GM18951 (cell line): ENCODE results near the gene PIP4P1.
"Not testable (repeated sequence)": the region's sequence is repeated elsewhere in the genome, so short reads cannot be mapped to it uniquely, and the experiment has no call there.

Experiments used
- POLR2A ChIP-seq: IDR thresholded peaks from 4 replicates; pipeline ENCODE4 v1.6.1; 2011; ENCODE audit warnings: mild to moderate bottlenecking; ENCODE audit not compliant: insufficient read length, insufficient read depth; ENCODE audit errors: extremely low read depth
- in situ Hi-C: fragments of 300-500 bp; cut with MboI; formaldehyde crosslinking; loops from one replicate; pipeline ENCODE4 v1.12.0; 2022; ENCODE audit warnings: low sequenced_read_pairs, mixed read lengths, inconsistent platforms; ENCODE audit not compliant: unreplicated experiment

PIP4P1 gene

DNA sequence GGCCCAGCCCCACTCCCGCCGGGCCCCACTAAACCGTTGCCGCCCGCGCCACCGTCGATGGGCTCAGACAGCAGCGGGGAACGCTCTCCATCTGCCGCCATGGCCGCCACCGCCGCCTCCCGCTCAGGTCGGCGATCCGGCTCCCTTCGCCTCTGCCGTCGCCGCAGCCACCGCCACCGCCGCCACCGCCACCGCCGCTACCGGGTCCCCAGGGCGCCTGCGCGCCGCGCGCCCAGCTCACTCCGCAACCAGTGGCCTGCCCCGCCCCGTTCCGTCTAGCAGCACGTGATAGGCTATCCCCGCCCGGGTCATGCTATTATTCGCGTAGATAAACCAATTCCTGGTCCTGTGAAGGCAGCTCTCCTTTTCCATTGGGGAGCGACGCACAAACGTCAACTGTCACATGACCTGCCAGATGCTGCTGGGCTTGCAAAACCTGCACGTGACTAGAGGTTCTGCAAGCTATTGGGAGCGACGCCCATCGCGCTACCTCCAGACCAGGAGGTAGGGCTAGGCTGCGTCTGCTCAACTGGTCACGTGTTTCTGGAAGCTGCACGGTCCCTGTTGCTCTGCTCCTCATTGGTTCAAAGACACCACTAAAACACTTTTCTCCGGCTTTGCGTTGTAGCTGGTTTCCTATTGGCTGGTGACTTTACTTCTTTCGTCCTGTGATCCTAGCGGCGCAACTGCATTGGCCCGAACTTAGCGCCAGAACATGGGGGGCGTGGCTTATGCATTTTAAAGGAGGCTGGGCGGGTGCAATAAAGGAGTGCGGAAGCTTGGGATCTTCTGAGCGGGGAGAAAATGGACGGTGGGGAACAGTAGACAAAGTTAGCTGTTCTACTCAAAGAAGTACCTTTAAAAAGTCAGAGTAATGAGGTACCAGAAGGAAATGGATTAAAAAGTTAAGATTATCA is at the start of gene PIP4P1:
Gene PIP4P1 (minus strand): TSS at position 210 of the 917 bp plus-strand sequence. CDS start 109 bp downstream, at position 101.
- TF ChIP-seq POLR2A: peak; percentile 80
- in situ Hi-C loops: no loop called here

DNA sequence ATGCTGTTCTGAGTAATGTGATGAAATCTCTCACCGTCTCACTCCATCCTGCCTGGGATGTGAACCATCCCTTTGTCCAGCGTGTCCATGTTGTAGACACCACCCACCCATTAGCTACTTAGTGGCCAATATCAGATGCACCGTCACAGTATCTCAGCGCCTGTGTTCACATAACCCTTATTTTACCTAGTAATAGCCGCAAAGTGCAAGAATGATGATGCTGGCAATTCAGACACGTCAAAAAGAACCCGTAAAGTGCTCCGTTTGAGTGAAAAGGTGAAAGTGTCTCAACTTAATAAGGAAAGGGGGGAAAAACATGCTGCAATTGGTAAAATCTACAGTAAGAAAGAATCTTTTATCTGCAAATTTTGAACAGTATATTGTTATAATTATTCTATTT is 47.1 kb upstream of the PIP4P1 start:
- in situ Hi-C loops: no loop called here
- no peak for TF ChIP-seq POLR2A

DNA sequence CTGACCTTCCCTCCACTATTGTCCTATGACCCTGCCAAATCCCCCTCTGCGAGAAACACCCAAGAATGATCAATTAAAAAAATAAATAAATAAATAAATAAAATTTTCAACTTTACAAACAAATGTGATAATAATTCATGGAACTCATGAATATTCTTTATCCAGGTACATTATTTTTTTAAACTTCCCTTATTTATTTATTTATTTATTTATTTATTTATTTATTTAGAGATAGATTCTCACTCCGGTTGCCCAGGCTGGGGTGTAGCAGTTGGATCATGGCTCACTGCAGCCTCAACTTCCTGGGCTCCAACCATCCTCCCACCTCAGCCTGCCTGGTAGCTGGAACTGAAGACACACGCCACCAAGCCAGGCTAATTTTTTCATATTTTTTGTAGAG is 46.3 kb upstream of the PIP4P1 start:
- in situ Hi-C loops: not testable (repeated sequence)

DNA sequence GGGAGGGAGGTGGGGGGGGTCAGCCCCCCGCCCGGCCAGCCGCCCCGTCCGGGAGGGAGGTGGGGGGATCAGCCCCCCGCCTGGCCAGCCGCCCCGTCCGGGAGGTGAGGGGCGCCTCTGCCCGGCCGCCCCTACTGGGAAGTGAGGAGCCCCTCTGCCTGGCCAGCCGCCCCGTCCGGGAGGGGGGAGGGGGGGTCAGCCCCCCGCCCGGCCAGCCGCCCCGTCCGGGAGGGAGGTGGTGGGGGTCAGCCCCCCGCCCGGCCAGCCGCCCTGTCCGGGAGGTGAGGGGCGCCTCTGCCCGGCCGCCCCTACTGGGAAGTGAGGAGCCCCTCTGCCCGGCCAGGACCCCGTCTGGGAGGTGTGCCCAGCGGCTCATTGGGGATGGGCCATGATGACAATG is 45.5 kb upstream of the PIP4P1 start:
- in situ Hi-C loops: not testable (repeated sequence)

- in situ Hi-C loops: not testable (repeated sequence)
Measured at GRCh38 chr14:20506276-20506675, 45.0 kb upstream of the PIP4P1 start.

- TF ChIP-seq POLR2A: no peak
- in situ Hi-C loops: no loop called here
Measured at GRCh38 chr14:20503898-20504297, 42.7 kb upstream of the PIP4P1 start.

DNA sequence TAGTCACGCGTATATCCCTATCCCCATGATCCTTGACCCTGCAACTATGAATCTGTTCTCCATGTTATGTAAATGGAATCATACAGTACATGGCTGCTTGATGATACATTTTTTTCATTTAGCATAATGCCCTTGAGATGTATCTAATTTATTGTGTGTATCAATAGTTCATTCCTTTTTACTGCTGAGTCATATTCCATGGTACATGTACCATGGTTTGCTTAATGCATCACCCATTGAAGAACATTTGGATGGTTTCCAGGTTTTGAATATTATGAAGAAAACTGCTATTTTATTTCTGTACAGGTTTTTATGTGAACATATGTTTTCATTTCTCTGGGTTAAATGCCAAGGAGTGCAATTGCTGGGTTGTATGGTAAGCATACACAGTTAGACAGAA is 40.1 kb upstream of the PIP4P1 start:
- in situ Hi-C loops: no loop called here
- TF ChIP-seq POLR2A: no peak

- in situ Hi-C loops: no loop called here
- TF ChIP-seq POLR2A: no peak
Measured at GRCh38 chr14:20499881-20500280, 38.6 kb upstream of the PIP4P1 start.

DNA sequence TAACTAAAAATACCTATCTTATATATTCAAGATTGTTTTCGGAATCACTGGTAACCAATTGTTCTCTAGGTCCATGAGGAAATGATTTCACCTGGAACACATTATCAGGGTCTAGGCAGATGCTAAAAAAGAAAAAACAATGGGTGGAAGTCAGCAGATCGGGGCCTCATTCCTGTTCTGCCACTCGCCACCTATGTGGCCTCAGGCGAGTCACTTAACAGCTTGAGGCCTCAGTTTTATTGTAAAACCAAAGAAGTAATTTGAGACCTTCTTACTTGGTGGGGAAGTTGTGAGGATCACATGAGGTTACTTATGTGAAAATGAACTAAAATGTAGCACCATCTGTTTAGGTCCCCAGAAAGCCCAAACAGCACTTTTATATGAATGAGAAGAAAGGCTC is 37.9 kb upstream of the PIP4P1 start:
- TF ChIP-seq POLR2A: no peak

GRCh38 chr14:20498622-20499021 is 37.4 kb upstream of the PIP4P1 start:
- in situ Hi-C loops: no loop called here
- no peak for TF ChIP-seq POLR2A

More for the DNA sequence above, 37.9 kb upstream of the PIP4P1 start:
- in situ Hi-C loops: no loop called here

- in situ Hi-C loops: no loop called here
- TF ChIP-seq POLR2A: no peak
Measured at GRCh38 chr14:20494935-20495766, 33.9 kb upstream of the PIP4P1 start.

DNA sequence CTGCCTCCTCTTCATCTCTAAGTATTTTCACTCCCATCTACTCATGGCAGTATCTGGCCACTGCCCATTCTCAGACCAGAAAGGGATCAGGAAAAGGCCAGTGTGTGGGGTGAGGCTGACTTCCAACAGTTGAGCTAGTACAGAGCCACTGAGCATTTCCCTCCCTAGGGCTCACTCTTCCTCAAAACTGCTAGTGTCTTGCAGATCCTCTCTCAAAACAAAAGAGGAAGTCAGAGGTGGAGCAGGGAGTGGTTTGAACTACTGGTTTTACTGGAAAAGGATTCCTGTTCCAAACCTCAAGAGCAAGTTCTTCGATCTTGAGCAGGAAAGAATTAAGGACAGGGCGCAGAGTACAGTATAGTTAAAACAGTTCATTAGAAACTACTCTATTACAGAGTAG is 32.4 kb upstream of the PIP4P1 start:
- in situ Hi-C loops: no loop called here
- no peak for TF ChIP-seq POLR2A

- in situ Hi-C loops: no loop called here
Measured at GRCh38 chr14:20492486-20492885, 31.3 kb upstream of the PIP4P1 start.

DNA sequence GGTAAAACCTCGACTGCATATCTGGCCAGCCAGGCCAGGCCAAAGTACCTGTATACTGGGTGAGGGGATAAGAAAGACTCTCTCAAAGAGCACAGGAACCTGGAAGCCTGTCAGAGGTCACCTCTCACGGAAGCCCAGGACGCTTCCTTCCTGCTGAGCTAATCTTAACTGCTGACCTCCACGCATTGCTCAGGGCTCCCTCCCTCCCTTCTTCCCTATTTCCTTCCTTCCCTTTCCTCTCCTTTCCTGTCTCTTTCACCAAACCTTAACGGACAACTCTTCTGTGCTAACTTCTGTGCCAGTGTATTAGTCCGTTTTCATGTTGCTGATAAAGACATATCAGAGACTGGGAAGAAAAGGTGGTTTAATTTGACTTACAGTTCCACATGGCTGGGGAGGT is 29.3 kb upstream of the PIP4P1 start:
- no peak for TF ChIP-seq POLR2A
- in situ Hi-C loops: no loop called here

More at GRCh38 chr14:20492486-20492885, 31.3 kb upstream of the PIP4P1 start:
- TF ChIP-seq POLR2A: no peak
